ENCODE data around the gene PPIL3.

The PPIL3 gene

DNA sequence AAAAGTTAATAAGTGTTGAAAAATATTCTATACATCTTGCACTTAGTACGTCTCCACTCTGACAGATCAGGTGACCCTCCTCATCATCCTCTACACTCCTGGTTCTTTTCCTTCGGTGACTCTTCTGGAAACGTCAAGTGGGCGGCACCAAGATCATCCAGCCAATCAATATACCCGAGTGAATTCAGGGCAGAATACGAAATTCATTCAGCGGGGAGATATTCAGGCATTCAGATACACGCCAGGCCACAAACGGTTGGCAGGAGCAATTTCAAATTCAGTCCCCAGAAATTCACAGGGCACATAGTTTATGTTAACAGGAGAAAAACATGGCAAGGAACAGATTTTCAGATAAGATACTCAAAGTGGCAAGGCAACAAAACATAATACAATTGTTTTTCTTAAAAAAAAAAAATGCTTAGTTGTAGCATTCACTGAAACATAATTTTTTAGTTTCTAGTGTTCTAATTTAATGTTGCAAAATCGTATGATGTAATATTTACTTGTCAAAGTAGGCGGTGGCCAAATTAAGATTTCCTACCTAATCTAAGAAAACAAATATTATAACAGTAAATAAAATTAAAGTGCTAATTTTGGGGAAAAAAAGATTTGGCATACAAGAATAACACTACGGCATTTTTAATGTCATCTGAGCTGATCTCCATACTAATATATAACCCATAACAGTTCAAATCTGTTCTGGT, 28.6 kb downstream of the PPIL3 start:
- no peak for DNase-seq

DNA sequence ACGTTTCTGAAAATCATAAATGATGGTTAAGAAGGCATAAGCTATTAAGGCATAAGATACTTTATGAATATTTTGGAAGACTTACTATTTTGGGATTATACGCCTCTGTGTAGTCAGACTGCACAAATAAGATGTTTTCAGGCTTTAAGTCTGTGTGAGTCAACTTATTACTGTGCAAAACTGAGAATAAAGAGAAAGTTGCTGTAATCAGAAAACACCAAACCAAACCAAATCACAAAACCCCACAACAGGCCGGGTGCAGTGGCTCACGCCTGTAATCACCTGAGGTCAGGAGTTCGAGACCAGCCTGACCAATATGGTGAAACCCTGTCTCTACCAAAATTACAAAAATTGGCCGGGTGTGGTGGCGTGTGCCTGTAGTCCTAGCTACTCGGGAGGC, 32.1 kb downstream of the PPIL3 start:
- DNase-seq = no peak

DNA sequence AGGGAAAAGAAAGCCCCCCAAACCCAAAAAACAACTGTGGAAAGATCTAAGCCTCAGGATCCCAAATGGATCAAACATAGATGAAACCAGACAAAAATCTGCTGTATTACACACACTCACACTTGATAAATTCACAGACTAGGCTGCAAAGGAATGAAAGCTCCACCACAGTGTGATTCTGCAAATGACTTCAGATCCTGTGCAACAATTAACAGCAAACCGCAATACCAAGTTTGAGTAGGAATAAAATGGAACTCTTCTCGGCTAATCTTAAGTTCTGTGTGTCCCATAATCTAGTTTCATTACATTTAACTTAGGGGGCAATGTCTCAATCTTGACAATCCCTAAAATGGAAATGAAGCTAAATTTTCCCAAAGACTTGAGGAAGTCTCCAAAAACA, 36.3 kb downstream of the PPIL3 start:
- no peak for DNase-seq

DNA sequence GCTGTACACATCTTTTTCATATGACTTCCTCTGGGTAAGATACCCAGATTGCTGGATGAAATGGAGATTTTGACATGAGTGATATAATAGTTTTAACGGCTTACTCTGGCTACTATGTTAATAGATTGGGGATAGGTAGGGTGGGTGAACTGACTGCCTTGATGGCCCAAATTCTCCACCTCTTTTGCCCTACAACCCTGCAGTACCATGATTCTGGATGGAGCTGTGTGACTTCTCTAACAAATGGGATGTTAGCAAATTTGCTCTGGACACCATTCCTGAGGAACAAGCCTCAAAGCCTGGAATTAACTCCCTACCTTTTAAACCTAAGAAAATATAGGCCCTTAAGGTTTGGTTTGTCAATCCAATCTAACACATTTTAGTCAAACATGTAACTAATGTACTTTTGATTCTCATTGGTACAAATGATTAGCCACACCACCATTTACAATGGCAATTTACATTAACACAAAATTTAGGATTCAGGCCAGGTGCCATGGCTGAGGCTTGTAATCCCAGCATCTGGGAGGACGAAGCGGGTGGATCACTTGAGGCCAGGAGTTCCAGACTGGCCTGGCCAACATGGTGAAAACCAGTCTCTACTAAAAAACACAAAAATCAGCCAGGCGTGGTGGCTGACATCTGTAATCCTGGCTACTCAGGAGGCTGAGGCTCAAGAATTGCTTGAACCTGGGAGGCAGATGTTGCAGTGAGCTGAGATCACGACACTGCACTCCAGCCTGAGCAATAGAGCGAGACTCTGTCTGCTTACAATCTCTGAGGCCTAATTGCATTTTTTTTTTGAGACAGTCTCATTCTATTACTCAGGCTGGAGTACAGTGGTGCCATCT, 37.3 kb downstream of the PPIL3 start:
- no peak for DNase-seq

DNA sequence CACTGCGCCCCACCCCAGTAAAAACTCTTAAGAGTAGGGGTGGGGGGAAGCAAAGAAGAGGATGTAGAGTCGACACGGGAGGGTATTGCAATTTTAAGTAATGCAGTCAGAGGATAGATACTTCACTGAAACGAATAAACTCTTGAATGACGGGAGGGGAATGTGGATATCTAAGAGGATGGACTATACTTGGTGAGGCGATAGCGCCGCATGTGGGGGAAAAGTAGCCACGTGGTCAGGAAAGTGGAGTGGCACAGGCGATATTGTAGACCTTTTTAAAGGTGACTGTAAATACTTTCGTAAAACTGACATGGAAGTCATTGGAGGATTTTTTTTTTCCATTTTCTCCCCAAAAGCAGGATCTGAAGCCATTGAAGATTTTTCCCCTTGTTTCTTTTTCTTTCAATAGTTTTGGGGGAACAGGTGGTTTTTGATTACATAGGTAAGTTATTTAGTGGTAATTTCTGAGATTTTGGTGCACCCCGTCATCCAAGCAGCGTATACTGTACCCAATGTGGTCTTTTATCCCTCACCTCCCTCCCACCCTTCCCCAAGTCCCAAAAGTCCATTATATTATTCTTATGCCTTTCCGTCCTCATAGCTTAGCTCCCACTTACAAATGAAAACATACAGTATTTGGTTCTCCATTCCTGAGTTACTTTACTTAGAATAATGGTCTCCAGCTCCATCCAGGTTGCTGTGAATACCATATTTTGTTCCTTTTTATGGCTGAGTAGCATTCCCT, 38.2 kb downstream of the PPIL3 start:
- DNase-seq = no peak

DNA sequence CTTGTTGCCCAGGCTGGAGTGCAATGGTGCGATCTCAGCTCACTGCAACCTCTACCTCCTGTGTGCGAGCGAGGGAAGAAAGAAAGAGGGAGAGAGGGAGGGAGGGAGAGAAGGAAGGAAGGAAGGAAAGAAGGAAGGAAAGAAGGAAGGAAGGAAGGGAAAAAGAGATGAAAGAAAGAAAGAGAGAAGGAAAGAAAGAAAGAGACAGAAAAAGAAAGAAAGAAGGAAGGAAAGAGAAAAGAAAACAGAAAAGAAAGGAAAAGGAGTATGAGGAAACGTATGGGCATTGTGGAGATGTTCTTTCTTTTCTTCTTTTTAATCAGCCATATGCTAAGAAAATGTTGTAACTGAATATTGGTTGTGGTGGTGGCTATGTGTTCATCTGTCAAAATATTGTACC, 40.9 kb downstream of the PPIL3 start:
- no peak for DNase-seq

DNA sequence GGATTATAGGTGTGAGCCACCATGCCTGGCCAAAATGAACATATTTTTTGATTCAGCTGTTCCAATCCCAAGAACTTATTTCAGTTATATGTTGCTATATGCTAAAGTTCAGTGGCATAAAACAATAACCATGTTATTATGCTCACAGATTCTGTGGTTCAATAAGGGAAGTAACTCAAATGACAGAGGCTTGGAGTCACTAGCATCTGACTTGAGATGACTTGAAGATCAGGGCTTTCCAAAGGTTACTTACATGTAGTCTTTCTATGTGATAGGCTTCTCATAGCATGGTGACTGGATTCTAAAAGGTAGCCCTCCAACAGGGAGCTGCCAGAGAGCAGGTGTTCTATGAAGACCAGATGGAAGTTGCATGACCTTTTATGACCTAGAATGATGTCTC, 41.6 kb downstream of the PPIL3 start:
- DNase-seq = no peak

DNA sequence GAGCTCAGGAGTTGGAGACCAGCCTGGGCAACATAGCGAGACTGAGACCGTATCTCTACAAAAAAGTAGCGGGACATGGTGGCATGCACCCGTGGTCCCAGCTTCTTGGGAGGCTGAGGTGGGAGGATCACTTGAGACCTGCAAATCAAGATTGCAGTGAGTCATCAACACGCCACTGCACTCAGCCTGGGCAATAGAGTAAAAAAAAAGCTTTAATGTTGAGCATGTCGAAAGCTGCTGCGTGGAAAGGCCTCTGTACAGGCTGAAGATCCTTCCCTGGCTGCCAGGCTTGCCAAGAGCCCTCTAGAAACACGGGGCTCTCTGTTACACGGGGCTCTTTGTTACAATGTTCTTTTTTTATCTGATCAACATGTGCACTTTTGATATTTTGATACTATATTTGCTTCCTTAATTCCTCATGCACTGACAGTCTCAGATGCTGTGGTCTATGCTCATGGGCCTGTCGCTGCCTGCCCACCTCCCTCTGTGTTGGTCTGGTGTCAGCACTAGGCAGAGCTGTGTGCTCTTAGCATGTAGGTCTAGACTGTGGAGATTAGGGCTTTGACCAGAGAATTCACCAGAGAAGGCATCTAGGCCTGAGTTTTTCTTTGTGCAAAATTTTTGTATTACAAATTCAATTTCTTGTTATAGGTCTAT, 43.1 kb downstream of the PPIL3 start:
- no peak for DNase-seq

DNA sequence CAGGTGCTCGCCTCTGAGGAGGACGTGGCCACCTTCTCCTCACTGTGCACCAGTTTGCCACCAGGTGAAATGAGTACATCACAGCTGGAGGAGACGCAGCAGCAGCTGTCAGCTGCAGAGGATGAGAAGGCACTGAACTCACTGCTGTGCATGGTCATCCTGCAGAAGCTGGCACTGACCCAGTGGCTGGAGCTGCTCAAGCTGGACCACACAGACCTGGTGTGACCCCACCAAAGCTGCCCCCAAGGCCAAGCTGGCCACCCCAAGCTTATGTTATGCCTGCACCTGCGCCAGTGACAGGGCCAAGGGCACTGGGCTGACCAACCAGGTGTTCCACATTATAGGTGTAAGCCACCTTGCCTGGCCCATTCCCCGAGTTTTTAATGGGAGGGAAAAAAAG, 43.7 kb downstream of the PPIL3 start:
- no peak for DNase-seq

DNA sequence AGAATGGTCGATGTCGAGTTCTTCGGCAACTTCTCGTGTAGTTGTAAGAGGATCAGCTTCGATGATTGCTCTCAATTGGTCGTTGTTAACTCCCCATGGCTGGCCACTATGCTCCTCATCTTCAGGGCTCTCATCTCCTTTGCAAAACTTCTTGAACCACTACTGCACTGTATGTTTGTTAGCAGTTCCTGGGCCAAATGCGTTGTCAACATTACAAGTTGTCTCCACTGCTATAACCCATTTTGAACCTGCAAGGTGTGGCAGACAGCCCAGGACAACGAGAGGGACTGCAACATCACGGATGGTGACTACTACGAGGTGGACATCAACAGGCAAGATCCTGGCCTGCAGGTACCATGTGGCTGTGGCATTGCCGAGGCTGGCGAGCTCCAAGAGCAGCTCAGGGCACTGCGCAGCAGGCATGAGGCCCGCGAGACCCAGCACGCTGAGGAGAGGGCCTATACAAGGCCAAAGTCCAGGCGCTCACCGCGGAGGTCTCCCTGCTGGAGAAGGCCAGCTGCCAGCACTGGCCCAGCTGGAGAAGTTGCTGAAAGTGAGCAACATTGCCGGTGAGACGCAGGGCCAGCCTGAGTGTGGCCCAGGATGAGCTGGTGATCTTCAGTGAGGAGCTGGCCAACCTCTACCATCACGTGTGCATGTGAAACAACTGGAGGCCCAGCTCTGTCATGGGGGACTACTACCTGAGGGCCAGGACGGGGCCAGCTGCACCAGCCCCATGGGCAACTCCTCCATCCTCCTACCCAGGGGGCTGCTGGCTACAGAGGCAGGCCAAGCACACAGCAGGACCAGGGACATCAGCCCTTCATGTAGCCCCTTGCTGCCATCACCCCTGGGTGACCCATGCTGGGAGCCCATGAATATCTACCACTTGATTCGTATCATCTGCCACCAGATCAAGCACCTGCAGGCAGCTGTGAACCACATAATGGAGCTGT, 44.6 kb downstream of the PPIL3 start:
- DNase-seq = no peak

DNA sequence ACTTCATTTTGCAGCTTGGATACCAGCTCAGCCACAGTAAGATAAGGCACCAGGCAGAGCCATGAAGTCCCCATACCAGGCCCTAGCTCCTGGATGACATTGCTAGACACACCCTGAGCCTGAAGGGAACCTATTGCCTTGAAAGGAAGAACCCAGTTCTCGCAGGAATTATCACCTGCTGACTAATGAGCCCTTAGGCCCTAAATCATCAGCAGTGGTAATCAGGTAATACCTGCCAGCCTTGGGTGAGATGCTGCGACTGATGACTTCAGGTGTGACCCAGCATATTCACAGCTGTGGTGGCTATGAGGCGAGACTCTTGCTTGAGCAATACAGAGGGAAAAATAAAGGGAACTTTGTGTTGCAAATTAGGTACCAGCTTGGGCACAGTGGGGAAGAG, 49.4 kb downstream of the PPIL3 start:
- DNase-seq = no peak

DNA sequence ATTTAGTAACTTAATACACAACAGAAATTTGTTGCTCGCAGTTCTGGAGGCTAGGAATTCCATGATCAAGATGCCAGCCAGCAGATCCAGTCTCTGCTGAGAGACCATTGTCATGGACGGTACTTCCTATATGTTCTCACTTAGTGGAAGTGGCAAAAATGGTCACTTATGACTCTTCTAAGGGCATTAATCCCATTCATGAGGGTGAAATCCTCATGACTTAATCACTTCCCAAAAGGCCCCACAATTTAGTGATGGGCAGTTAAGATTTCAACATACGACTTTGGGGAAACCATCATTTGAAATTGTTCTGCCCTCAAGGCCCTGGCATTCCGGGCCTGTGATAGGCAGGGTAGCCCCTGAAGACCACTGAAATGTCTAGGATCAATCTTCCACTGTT, 54.2 kb downstream of the PPIL3 start:
- no peak for DNase-seq

DNA sequence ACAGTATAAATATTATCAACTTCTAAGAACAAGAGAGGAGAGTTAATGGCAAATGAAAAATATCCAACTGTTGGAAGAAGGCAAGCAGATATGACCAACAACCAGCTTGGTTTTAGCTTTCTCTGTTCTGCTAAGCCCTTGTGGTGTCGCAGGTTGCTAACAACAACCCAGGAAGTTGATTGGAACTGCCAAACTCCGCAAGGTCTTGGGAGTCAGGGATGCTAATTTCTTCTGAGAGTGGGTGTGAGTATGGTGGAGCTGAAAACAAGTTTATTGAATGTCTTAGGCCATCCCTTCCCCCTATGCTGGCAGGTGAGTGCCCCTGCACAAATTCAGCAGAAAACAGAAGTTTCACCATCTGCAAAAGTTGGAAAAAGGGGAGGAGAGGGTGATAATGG, 59.6 kb downstream of the PPIL3 start:
- no peak for DNase-seq

DNA sequence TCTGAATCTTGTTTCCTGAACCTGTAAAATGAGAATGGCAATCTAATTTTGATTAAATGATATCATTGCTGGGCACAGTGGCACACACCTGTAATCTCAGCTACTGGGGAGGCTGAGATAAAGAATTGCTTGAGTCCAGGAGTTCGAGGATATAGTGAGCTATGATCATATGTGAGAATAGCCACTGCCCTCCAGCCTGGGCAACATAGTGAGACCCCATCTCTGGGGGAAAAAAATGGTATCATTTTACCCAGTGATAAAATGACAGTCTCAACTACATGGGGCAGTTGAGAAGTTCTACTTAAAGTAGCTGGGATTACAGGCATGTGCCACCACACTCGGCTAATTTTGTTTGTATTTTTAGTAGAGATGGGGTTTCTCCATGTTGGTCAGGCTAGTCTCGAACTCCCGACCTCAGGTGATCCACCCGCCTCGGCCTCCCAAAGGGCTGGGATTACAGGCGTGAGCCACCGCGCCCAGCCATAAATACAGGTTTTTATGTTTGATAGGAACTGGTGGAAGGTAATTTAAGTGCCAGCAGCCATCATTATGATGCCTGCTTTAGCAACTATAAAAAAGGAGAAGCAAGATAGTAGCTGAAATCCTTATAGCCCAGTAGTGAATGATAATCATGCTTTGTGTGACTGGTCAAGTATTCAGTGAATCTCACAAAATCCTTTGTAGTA, 60.2 kb downstream of the PPIL3 start:
- DNase-seq = no peak

DNA sequence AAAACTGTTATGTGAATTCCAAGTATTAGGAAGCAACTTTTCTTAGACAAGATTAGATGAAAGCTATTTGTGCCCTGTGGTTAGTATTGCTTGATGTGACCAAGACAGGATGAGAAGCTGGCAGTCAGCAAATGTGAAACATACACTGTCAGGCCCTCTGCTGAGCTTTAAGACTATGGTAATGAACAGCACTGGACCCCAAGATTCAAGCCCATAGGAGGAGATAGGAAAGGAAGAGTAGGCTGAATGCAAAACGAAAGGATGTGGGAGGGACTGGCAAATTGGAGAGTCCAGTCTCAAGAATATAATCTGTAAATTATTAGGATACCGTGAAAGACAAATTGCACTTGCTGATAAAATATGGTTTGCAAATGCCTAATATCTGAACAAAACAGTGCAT, 60.8 kb downstream of the PPIL3 start:
- no peak for DNase-seq

DNA sequence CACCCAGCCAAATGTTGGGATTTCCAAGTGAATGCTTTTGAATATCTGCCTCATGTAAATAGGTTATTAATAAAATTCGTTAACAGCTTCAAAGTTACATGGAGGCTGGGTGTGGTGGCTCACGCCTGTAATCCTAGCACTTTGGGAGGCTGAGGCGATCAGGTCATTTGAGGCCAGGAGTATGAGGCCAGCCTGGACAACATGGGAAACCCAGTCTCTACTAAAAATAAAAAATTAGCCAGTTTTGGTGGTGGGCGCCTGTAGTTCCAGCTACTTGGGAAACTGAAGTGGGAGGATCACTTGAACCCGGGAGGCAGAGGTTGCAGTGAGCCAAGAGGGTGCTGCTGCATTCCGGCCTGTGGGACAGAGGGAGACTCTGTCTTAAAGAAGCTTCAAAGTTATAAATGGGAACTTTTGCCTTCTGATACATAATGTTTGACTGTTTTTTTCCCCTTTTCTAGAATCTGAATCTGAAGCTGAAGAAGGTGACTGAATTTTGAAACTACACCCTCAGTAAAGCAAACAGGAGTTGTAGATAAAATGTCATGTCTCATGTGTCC, 67.1 kb downstream of the PPIL3 start:
- DNase-seq = no peak
